Gastrocnemius medialis (tissue), 4 donors: Measurements from ENCODE around the gene LRMDA. TPM values are rescaled to one million over a fixed set of nuclear protein-coding genes. Genes with fewer than 3 reads are reported as not detected.

ENCODE experiments used
- ATAC-seq, 2 donors: fragments of 150-250 bp; one replicate each; pipeline ENCODE4 v1.9.1; 2016
- DNase-seq, 2 donors: peaks; one replicate each; pipeline ENCODE4 v3.0.0-alpha.2; 2019
- H3K27ac ChIP-seq, 4 donors: fragments of 200-600 bp; sonication (generic); 1 replicate in 1 of 4; 2 replicates in 3 of 4; pipeline ENCODE4 v1.5.1; 2016 to 2018; ENCODE audit warnings: mild to moderate bottlenecking in 2 of 4, moderate library complexity in 1 of 4
- H3K27me3 ChIP-seq, 3 donors: fragments of 200-600 bp; sonication (generic) in 2 of 3; 1 replicate in 1 of 3; 2 replicates in 2 of 3; pipeline versions ENCODE4 v1.5.1 to v1.6.0; 2016 to 2019; ENCODE audit warnings: mild to moderate bottlenecking in 1 of 3, moderate library complexity in 1 of 3
- H3K36me3 ChIP-seq, 2 donors: fragments of 200-600 bp; sonication (generic) in 1 of 2; one replicate each; pipeline ENCODE4 v1.5.1; 2017 to 2018
- H3K4me1 ChIP-seq, 2 donors: fragments of 200-600 bp; sonication (generic) in 1 of 2; one replicate each; pipeline ENCODE4 v1.5.1; 2016 to 2017; ENCODE audit warnings: mild to moderate bottlenecking in 2 of 2
- H3K4me3 ChIP-seq, 4 donors: fragments of 200-600 bp; sonication (generic) in 3 of 4; 1 replicate in 1 of 4; 2 replicates in 3 of 4; pipeline ENCODE4 v1.5.1; 2016 to 2019; ENCODE audit warnings: mild to moderate bottlenecking in 2 of 4
- H3K9me3 ChIP-seq, 3 donors: fragments of 200-600 bp; sonication (generic) in 2 of 3; 1 replicate in 1 of 3; 2 replicates in 2 of 3; pipeline ENCODE4 v1.5.1; 2016 to 2019
- POLR2A ChIP-seq, 2 donors: fragments of 450-650 bp; IDR thresholded peaks; one replicate each; pipeline ENCODE4 v1.6.1; 2017; ENCODE audit warnings: antibody characterized with exemption in 2 of 2, mild to moderate bottlenecking in 2 of 2, moderate library complexity in 2 of 2
- in situ Hi-C, 4 donors: fragments of 200-750 bp; cut with MboI; loops; one replicate each; pipeline versions ENCODE4 v1.15.0 to v1.8.0; 2017; ENCODE audit warnings: low sequenced_read_pairs in 4 of 4
- intact Hi-C: fragments of 100-400 bp; cut with DNase I; formaldehyde crosslinking; loops from one replicate; pipeline ENCODE4 v1.15.1; 2023; ENCODE audit warnings: low total_unique reads
- total RNA-seq, 4 donors: library from RNA; depleted of rRNA; stranded (reverse); fragments of >200 nt; gene quantifications; one replicate each; pipeline versions ENCODE4 v1.1.0 to v1.2.3, GENCODE V29; 2016
- TF ChIP-seq, protein P1 (sequence below), 5 experiments: fragments of 450-650 bp in 3 of 5; fragments of 200-600 bp in 2 of 5; sonication (generic) in 2 of 5; IDR thresholded peaks in 4 of 5; conservative IDR thresholded peaks in 1 of 5; 1 replicate in 4 of 5; 2 replicates in 1 of 5; pipeline ENCODE4 v1.5.1; 2016 to 2019; ENCODE audit warnings: antibody characterized with exemption in 5 of 5, mild to moderate bottlenecking in 3 of 5, moderate library complexity in 3 of 5

The LRMDA gene
- total RNA-seq, 4 donors from 2014 or later, result 0.80 to 4.5 (median 1.4) TPM

DNA sequence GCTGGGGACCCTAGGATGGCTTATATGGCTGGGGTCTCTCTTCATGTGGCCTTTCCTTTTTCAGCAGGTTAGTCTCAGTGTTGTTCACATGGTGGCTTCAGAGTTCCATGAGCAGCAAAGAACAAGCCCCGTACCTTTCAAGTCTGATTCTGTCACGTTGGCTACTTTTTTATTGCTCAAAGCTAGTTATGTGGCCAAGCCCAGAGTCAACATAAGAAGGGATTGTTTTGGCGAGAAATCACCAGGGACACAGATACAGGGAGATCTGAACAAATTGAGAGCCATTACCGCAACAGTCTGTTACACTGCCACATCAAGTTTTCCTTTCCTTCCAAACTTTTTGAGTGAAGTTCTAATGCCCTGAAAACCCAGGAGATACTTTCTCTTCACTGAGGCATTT, 770.5 kb downstream of the LRMDA start:
- H3K36me3 ChIP-seq, result no peaks in the 10 kb centered on the region
- ATAC-seq, result no peak
- no peak overlapping the region for H3K27ac ChIP-seq
- H3K27me3 ChIP-seq, result no peaks in the 10 kb centered on the region
- no peak overlapping the region for H3K4me3 ChIP-seq
- in situ Hi-C loops, result no loop called here
- no peak for TF ChIP-seq POLR2A (IDR thresholded peaks at IDR 0.05)
- TF ChIP-seq, protein P1, sequence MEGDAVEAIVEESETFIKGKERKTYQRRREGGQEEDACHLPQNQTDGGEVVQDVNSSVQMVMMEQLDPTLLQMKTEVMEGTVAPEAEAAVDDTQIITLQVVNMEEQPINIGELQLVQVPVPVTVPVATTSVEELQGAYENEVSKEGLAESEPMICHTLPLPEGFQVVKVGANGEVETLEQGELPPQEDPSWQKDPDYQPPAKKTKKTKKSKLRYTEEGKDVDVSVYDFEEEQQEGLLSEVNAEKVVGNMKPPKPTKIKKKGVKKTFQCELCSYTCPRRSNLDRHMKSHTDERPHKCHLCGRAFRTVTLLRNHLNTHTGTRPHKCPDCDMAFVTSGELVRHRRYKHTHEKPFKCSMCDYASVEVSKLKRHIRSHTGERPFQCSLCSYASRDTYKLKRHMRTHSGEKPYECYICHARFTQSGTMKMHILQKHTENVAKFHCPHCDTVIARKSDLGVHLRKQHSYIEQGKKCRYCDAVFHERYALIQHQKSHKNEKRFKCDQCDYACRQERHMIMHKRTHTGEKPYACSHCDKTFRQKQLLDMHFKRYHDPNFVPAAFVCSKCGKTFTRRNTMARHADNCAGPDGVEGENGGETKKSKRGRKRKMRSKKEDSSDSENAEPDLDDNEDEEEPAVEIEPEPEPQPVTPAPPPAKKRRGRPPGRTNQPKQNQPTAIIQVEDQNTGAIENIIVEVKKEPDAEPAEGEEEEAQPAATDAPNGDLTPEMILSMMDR (IDR thresholded peaks at IDR 0.05 in 4 of 5, conservative IDR thresholded peaks at IDR 0.05 in 1 of 5), result no peak
- H3K9me3 ChIP-seq, result no peaks in the 10 kb centered on the region
- no peak for DNase-seq
- H3K4me1 ChIP-seq, result no peaks in the 10 kb centered on the region
- intact Hi-C loops, result no loop called here

DNA sequence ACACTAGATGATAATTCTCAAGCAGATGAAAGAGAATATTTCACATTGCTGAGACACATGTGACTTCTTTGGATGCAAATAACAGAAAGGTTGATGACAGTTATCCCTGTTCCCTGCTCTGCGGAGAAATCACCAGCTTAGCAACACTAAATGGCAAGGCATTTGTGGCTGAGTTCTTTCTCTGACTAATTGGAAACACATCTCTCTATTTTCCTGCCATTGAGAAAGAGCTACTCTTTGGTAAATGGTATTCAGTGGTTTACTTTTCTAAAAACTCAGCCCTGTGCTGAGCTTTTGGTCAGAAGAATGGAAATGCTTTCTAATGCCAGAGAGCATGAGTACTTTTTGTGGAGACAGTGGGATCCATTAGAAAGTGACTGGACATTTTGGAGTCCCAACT, 771.4 kb downstream of the LRMDA start:
- Histone ChIP-seq H3K27me3 (no peaks in the 10 kb centered on the region), H3K4me3 (no peak overlapping the region), H3K9me3 (no peaks in the 10 kb centered on the region), H3K27ac (no peak overlapping the region), H3K4me1 (no peaks in the 10 kb centered on the region), H3K36me3 (no peaks in the 10 kb centered on the region)
- intact Hi-C loops (no loop called here), in situ Hi-C loops (no loop called here)
- DNase-seq (no peak), ATAC-seq (no peak)
- TF ChIP-seq, protein P1 (IDR thresholded peaks at IDR 0.05 in 4 of 5, conservative IDR thresholded peaks at IDR 0.05 in 1 of 5), result no peak
- no peak for TF ChIP-seq POLR2A (IDR thresholded peaks at IDR 0.05)

DNA sequence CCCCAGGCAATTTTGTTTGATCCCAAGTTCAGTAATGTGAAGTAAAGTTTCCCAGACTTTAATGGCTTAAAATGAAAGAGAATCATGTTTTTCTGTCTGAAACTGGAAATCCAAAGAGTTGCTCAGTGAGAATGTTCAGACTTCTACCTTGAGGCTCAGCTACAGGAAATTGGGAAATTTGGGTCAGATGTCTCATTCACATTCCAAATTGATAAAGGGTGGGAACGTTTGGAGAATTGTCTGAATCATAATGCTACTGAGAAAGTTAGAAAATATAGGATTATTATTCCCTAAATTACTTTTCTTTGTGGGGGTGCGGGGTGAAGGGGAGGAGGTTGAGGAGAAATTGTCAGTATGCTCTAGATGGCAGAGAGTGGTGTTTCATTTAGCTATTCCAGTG, 773.9 kb downstream of the LRMDA start:
- ATAC-seq, result no peak

DNA sequence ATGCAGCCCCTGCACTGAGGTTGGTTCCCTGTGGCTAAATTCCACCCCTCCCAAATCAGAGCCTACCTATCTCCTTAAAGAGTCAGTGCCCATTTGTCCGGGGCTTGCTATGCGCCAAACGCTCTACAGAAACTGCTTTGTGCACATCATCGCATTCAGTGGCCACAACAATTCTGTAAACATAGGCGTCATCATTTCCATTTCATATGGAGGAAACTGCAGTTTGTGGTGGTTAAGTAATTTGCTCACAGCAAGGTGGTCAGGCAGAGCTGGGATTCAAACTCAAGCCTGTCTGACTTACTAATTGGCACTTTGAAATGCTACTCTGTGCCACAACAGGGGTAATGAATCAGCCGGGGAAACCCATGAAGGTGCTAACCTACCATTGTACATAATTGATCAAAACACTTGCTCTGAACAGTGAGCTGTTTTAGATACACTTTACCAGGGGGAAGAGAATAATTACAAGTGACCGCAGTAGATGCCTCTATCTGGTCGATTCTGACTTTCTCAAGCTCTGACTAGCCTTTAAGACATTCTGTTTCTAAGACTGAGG, 775.5 kb downstream of the LRMDA start:
- TF ChIP-seq, protein P1 (IDR thresholded peaks at IDR 0.05 in 4 of 5, conservative IDR thresholded peaks at IDR 0.05 in 1 of 5), result no peak
- TF ChIP-seq POLR2A (IDR thresholded peaks at IDR 0.05), result no peak
- H3K4me3 ChIP-seq, result no peak overlapping the region
- in situ Hi-C loops (no loop called here), intact Hi-C loops (no loop called here)
- no peaks in the 10 kb centered on the region for H3K27me3 ChIP-seq
- ATAC-seq (no peak), DNase-seq (no peak)
- no peaks in the 10 kb centered on the region for H3K36me3 ChIP-seq
- H3K27ac ChIP-seq, result no peak overlapping the region
- no peaks in the 10 kb centered on the region for H3K4me1 ChIP-seq
- no peaks in the 10 kb centered on the region for H3K9me3 ChIP-seq

More for the DNA sequence above, 773.9 kb downstream of the LRMDA start:
- in situ Hi-C loops (no loop called here), intact Hi-C loops (no loop called here)
- H3K36me3 ChIP-seq, result no peaks in the 10 kb centered on the region
- no peak for DNase-seq
- no peaks in the 10 kb centered on the region for H3K27me3 ChIP-seq
- no peak overlapping the region for H3K4me3 ChIP-seq
- no peaks in the 10 kb centered on the region for H3K4me1 ChIP-seq
- H3K9me3 ChIP-seq, result no peaks in the 10 kb centered on the region
- no peak overlapping the region for H3K27ac ChIP-seq
- TF ChIP-seq, protein P1 (IDR thresholded peaks at IDR 0.05 in 4 of 5, conservative IDR thresholded peaks at IDR 0.05 in 1 of 5), result no peak
- TF ChIP-seq POLR2A (IDR thresholded peaks at IDR 0.05), result no peak

DNA sequence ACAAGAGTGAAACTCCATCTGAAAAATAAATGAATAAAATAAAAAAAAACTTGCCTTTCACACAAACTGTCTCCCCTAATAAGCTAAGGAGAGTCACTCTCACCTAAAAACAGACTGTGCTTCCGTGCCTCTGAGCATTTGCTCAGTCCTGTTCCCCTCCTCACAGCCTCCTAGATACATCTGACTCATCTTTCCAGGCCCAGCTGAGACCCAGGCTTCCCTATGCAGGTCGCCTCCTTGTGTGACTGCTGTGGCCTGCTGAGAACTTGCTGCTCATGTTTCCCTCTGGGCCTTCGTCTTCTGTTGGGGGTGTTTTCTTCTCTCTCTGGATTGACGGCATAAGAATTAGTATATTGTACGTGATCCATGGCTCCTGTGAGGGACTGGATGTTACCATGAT, 777.7 kb downstream of the LRMDA start:
- in situ Hi-C loops, result no loop called here
- intact Hi-C loops, result no loop called here
- ATAC-seq (no peak), DNase-seq (no peak)
- H3K9me3 ChIP-seq, result no peaks in the 10 kb centered on the region
- H3K27ac ChIP-seq, result no peak overlapping the region
- no peaks in the 10 kb centered on the region for H3K27me3 ChIP-seq
- TF ChIP-seq, protein P1 (IDR thresholded peaks at IDR 0.05 in 4 of 5, conservative IDR thresholded peaks at IDR 0.05 in 1 of 5), result no peak
- TF ChIP-seq POLR2A (IDR thresholded peaks at IDR 0.05), result no peak
- H3K4me1 ChIP-seq, result no peaks in the 10 kb centered on the region
- H3K36me3 ChIP-seq, result no peaks in the 10 kb centered on the region
- no peak overlapping the region for H3K4me3 ChIP-seq
